Fibroblast of skin of right biceps (primary cell): ENCODE measurements around the gene TMPRSS9.

ENCODE experiments used
- DNase-seq: peaks from one replicate; pipeline ENCODE4 v3.0.0-alpha.2; 2013

Gene TMPRSS9

DNA sequence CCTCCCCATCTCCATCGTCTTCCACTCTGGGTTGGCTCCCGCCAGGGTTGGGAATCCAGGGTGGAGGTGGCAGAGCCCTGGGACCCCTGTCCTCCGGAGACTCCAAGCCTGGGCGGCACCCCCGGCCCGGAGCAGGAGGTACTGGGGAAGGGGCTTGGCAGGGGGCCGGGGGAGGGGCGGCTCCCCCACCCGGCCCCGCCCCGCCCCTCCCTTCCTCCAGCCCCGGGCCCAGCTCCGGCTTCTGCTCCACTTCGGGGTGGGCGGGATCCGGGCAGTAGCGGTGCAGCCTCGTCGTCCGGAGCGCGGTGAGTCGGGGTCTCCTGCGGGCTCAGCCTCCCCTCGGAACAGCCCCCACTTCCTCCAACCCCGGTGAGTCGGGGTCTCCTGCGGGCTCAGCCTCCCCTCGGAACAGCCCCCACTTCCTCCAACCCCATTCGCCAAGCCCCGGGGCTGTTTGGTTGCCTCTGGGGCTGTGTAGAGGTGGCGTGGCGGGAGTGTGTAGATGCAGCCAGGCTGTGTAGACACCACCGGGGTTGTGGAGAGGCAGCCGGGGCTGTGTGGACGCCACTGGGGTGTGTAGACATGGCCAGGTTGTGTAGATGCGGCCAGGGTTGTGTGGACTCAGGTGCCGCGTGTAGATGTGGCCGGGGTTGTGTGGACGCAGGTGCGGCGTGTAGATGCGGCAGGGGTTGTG is at the start of gene TMPRSS9:
TSS of gene TMPRSS9 (plus strand) at position 274 of the 694 bp plus-strand sequence. CDS start 29,521 bp downstream, outside the sequence.
- no peak for DNase-seq

DNA sequence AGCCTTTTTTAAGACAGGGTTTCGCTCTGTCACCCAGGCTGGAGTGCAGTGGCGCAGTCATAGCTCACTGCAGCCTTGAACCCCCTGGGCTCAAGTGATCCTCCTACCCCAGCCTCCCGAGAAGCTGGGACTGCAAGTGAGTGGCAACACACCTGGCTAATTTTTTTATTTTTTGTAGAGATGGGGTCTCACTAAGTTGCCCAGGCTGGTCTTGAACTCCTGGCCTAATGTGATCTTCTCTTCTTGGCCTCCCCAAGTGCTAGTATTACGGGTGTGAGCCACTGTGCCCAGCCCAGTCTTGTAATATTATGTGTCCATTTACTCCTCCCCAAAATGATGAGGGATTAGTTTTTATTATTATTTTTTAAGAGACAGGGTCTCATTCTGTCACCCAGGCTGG is 49.0 kb upstream of the TMPRSS9 start:
- DNase-seq, result no peak

- DNase-seq, result no peak
Observed at GRCh38 chr19:2312820-2313501, 47.1 kb upstream of the TMPRSS9 start.

GRCh38 chr19:2315121-2315817 is 44.8 kb upstream of the TMPRSS9 start:
- DNase-seq, result no peak

DNA sequence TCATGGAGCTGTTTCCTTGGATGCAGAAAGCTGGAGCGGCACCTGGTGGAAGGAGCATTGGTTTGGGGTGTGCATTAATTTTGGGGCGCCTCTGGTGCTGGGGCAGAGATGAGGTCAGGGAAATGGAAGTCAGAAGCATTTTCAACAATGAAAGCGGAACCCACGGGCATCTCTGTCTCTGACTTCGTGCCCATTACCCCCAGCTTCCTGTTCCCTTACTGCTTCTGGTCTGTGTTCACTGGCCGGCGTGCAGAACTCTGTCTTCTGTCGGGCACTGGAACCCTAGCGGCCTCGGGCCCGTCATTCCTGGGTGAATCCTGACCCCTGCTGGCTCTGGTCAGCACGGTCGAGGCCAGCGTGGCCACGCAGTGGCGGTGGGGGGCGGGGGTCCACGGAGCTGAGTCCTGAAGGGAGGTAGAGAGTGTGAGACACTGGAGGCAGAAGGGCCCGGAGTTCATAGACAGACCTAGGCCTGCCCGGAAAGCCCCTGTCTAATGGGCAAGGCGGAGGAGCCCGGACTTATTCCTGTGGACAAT is 44.2 kb upstream of the TMPRSS9 start:
- peak; percentile 50 for DNase-seq

DNA sequence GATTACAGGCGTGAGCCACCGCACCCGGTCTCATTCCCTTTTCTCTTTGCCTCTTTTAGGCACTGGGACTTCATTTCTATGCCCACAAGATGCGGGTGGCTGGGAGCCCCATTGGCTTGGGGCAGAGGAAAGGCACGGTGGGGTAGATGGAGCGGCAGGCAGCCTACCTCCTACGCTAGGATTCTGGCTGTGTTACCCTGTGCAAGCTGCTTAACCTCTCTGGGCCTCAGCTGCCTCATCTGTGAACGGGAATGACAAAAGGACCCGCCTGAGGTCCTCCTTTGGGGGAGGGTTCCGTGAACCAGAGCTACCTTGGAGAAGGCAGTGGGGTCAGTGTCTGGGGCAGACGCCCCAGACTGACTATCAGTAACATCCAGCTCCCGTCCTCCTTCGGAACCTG is 42.8 kb upstream of the TMPRSS9 start:
- DNase-seq, result no peak

GRCh38 chr19:2317756-2318155 is 42.3 kb upstream of the TMPRSS9 start:
- no peak for DNase-seq

DNA sequence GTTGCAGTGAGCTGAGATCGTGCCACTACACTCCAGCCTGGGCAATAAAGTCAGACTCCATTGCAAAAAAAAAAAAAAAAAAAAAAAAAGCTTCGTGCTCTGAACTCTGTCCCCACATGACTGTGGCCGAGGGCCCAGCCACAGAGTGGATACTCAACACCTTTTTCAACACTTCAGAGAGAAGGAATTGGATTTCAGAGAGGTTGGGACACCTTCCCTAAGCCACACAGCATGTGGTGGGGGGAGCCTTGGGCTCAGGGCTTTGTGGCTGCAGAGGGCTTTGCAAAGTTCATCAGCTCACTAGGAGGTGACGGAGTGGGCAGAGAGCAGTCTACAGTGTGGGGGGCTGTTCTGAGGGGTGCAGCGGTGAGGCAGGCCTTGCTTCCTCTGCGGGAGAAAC is 41.1 kb upstream of the TMPRSS9 start:
- no peak for DNase-seq

DNA sequence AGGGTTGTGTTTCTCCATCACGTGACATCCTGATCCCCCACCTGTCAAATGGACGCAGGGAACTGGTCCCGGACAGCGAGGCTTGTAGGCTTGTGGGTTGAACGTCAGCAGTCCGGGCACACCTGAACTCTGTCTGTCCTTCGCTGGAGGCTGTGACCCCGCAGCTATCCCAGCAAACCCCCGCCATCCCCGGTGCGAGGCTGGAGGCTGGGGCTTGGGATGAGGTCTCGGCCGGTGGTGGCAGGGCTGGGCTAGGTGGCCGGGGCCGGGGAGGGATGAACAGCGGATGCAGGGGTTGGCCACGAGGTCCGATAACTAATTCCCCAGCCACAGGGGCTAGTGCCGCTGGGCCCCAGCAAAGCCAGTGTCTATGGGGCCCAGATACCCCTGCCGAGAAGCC is 40.5 kb upstream of the TMPRSS9 start:
- no peak for DNase-seq

- no peak for DNase-seq
Observed at GRCh38 chr19:2320049-2320448, 40.0 kb upstream of the TMPRSS9 start.

GRCh38 chr19:2320939-2321338 is 39.1 kb upstream of the TMPRSS9 start:
- no peak for DNase-seq

- DNase-seq, result no peak
Observed at GRCh38 chr19:2321565-2322283, 38.3 kb upstream of the TMPRSS9 start.

GRCh38 chr19:2323707-2324106 is 36.4 kb upstream of the TMPRSS9 start:
- DNase-seq, result no peak

DNA sequence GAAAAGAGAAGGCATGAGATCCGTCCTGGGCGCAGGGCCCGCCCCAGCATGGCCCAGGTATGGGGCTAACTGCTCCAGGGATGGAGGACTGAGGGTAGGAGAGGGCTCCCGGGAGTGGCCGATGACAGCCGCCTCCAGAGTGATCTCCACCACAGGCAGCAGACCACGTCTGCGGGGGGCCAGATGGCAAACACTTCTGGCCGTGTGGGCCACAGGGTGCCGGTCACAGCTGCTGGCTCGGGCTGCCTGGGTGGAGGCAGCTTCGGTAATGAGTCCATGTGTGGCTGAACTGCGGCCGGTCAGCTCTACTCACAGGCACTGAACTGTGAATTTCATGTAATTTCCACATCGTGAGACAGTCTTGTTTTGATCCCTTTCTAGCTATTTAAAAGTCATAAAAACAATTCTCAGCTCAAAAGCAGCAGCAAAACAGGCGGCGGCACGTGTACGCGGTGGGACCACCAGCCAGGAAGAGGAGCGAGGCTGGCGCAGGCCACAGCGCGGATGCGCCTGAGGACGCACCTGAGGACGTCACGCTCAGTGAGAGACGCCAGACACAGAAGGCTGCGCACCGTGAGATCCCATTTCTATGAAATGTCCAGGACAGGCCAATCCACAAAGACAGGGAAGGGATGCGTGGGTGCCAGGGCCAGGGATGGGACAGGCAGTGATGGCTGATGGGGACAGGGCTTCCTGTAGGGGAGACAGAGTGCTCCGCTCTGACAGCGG is 35.7 kb upstream of the TMPRSS9 start:
- DNase-seq, result no peak

GRCh38 chr19:2325281-2326046 is 34.6 kb upstream of the TMPRSS9 start:
- DNase-seq, result no peak

DNA sequence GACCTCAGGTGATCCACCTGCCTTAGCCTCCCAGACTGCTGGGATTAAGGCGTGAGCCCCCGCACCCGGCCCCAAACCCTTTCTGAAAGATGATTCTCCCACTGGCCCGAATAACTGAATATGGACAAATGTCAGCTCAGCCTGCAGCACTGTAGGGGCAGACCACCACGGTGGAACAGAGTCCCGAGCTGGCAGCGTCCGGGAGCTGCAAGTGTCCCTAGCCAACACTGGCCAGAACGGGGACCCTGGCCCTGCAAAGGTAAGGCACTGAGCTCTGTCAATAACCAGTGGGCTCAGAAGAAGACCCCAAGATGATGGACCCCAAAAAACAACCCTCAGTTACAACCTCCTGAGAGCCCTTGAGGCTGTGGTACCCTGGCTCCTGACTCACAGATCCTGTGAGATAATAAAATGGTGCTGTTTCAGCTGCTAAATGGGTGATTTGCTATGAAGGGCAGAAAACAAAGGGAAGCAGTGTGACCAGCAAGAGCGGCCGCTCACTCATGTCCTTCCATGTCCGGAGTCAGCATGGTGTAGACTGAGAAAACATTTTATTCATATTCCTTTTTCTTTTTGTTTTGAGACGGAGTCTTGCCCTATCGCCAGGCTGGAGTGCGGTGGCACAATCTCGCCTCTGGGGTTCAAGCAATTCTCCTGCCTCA is 33.2 kb upstream of the TMPRSS9 start:
- DNase-seq, result no peak

DNA sequence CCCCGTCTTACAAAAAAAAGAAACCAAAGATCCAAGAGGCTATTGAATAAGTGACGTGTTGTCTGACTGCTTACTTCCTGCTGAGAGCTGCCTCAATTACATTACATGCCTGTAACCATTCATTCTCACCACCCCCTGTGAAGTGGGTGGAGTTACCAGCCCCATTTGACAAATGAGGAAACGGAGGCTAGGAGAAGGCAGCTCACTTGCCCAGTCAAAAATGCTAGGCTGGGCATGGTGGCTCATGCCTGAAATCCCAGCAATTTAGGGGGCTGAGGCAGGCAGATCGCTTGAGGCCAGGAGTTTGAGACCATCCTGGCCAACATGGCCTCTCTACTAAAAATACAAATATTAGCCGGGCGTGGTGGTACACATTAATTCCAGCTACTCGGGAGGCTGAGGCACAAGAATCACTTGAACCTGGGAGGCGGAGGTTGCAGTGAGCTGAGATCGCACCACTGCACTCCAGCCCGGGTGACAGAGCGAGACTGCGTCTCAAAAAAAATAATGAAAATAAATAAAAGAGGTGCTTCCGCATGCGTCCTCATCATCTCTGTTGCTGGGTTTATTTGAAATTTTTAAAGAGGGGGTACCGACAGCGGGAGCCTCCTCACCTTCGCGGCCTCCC is 32.2 kb upstream of the TMPRSS9 start:
- peak; percentile 91 for DNase-seq

DNA sequence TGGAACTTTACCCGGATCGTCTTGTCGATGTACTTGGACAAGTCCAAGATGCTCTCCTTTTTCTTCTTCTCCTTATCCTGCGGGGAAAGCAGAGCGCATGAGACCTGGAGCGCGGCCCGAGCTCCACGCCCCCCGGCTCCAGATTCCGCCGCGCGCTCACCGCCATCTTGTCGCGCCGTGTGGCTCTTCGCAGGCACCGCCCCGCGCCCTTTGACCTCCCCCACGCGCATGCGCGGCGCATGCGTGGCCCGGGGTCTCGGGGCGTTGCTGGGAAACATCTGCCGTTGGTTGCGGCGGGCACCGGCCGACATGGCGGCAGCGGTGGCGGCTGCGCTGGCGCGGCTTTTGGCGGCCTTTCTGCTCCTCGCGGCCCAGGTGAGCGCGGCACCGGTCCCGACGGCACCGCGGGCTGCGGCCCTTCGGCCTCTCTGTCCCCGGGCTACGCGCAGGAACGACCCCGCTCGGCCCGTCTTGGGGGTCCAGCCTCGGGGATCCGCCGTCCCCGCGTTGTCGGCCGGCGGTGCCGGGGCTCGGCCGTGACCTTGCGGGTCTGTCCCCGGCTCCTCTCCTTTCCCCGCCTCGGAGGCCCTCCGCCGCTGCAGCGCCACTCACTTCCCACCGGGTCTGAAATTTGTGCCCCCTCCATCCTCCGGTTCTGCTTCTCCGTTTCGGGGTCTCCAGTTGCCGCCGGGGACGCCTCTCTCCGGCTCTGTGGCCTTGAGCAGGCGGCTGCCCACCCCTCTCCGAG is 31.5 kb upstream of the TMPRSS9 start, which contains the start of the genes LSM7 and SPPL2B:
TSS of gene LSM7 (minus strand) at position 186 of the 748 bp plus-strand sequence. CDS start at position 166, 20 bp downstream.
TSS of gene SPPL2B (plus strand) at position 284 of the 748 bp plus-strand sequence. CDS start at position 310, 26 bp downstream.
- DNase-seq, result peak; percentile 89

- DNase-seq, result no peak
Observed at GRCh38 chr19:2329149-2329478, 31.0 kb upstream of the TMPRSS9 start.

- DNase-seq, result no peak
Observed at GRCh38 chr19:2329501-2329916, 30.6 kb upstream of the TMPRSS9 start.
